ENCODE measurements around the gene NHLRC4. TPM values are rescaled to one million over a fixed set of nuclear protein-coding genes. Genes with fewer than 3 reads are reported as not detected.

Gene NHLRC4
- total RNA-seq (2021; ENCODE audit: unreplicated experiment) (4.0 TPM), Bru-seq, nascent RNA (percentile 36 among the genes with signal in this experiment), BruChase-seq, experiment 1, labeled RNA remaining after a 2-hour chase (percentile 47 among the genes with signal in this experiment), BruChase-seq, experiment 2, labeled RNA remaining after a 6-hour chase (percentile 48 among the genes with signal in this experiment)
- 5.2 TPM for polyA plus RNA-seq (2012; ENCODE audit: insufficient read length)
- long read RNA-seq, partial matches to known transcripts = 0 of 1 reads
- long read RNA-seq, other reads (novel, unspliced or antisense) = 1 of 1 reads

- no peaks in the 10 kb centered on the region for H3K36me3 ChIP-seq (ENCODE audit: control insufficient read depth, insufficient read depth, low read length)
- no TSS peak for BruUV-seq (replicated peaks)
- no peaks in the 10 kb centered on the region for H3K9me3 ChIP-seq (ENCODE audit: control insufficient read depth, insufficient read depth, low read depth, low read length)
- intact Hi-C loops (cut with micrococcal nuclease; ENCODE audit: unreplicated experiment) = no loop called here
- in situ Hi-C loops (cut with HindIII; ENCODE audit: low pct_unique_long_range_greater_than_20kb, low sequenced_read_pairs) = no loop called here
- no peaks in the 10 kb centered on the region for H3K27me3 ChIP-seq (ENCODE audit: control insufficient read depth, insufficient read depth, low read length)
- DNase-seq (ENCODE audit: low read depth, low spot score) = no peak
- peaks cover 57% of the 10 kb centered on the region for H3K4me1 ChIP-seq (ENCODE audit: control insufficient read depth, insufficient read depth, low read length)
- H3K27ac ChIP-seq (ENCODE audit: low read length) = peak within 1 kb of the TSS; percentile 93
- TF ChIP-seq POLR2AphosphoS5 (IDR thresholded peaks at IDR 0.05; ENCODE audit: low read depth, low read length) (no peak), SIN3A (IDR thresholded peaks at IDR 0.05; ENCODE audit: borderline replicate concordance, insufficient read depth, low read depth, low read length) (no peak), CTCF (IDR thresholded peaks at IDR 0.05) (no peak), TCF7L2 (IDR thresholded peaks at IDR 0.05; ENCODE audit: low read depth, low read length) (no peak)
- H3K4me3 ChIP-seq (ENCODE audit: low read depth in 2 of 2, low read length in 2 of 2) = peak within 1 kb of the TSS in 1 of 2 experiments; percentile 18; a peak in 2 of 4 replicates
- ChIA-PET POLR2A (interaction anchor here (0.6 kb wide), 1 partner anchor 165 kb away, joined by 13 read pairs; the partner anchor contains the start of gene DECR2), CTCF (no interaction called here)
- ATAC-seq = peak; percentile 35
Observed at GRCh38 chr16:566475-567372, at the start of gene NHLRC4. Gene NHLRC4 (plus strand): TSS chr16:567005. CDS start chr16:568048, 1,043 bp downstream.

GRCh38 chr16:518858-519257 is 47.9 kb upstream of the NHLRC4 start:
- in situ Hi-C loops (cut with HindIII; ENCODE audit: low pct_unique_long_range_greater_than_20kb, low sequenced_read_pairs) = no loop called here

More at GRCh38 chr16:518858-519257, 47.9 kb upstream of the NHLRC4 start:
- H3K4me3 ChIP-seq (ENCODE audit: low read depth in 2 of 2, low read length in 2 of 2) = no peak overlapping the region
- intact Hi-C loops (cut with micrococcal nuclease; ENCODE audit: unreplicated experiment) = no loop called here
- CTCF ChIA-PET = no interaction called here
- H3K36me3 ChIP-seq (ENCODE audit: control insufficient read depth, insufficient read depth, low read length) = no peaks in the 10 kb centered on the region
- BruUV-seq (replicated peaks) = no TSS peak
- POLR2A ChIA-PET = no interaction called here
- DNase-seq (ENCODE audit: low read depth, low spot score) (no peak), ATAC-seq (no peak)
- H3K4me1 ChIP-seq (ENCODE audit: control insufficient read depth, insufficient read depth, low read length) = peaks cover 4% of the 10 kb centered on the region; the same call in 1 of the 2 replicates
- H3K27ac ChIP-seq (ENCODE audit: low read length) = no peak overlapping the region
- TF ChIP-seq CTCF (IDR thresholded peaks at IDR 0.05) (no peak), TCF7L2 (IDR thresholded peaks at IDR 0.05; ENCODE audit: low read depth, low read length) (no peak), REST (IDR thresholded peaks at IDR 0.05; ENCODE audit: insufficient read depth in 1 of 2, low read depth in 2 of 2, low read length in 1 of 2) (no peak), POLR2AphosphoS5 (IDR thresholded peaks at IDR 0.05; ENCODE audit: low read depth, low read length) (no peak), SIN3A (IDR thresholded peaks at IDR 0.05; ENCODE audit: borderline replicate concordance, insufficient read depth, low read depth, low read length) (no peak)
- no peaks in the 10 kb centered on the region for H3K9me3 ChIP-seq (ENCODE audit: control insufficient read depth, insufficient read depth, low read depth, low read length)
- no peaks in the 10 kb centered on the region for H3K27me3 ChIP-seq (ENCODE audit: control insufficient read depth, insufficient read depth, low read length)
